IMR-90 (cell line): Measurements from ENCODE around the gene SLC46A2. TPM values are rescaled to one million over a fixed set of nuclear protein-coding genes. Genes with fewer than 3 reads are reported as not detected.

Experiments used
- ATAC-seq: fragments of 200-7000 bp; cut with Tn5 transposase; 2 replicates; pipeline ENCODE4 v1.9.1; 2020; ENCODE audit warnings: low read depth, mild to moderate bottlenecking, moderate library complexity
- BruUV-seq: library from RNA; stranded (reverse); fragments of 400-500 nt; replicated peaks from 2 replicates; lab custom pipeline; 2021; lab: Mats Ljungman, UMichigan
- CTCF ChIA-PET: fragments of 300-600 bp; formaldehyde crosslinking; extraction: SDS; loops from one replicate; lab custom pipeline; 2021; ENCODE audit warnings: antibody characterized with exemption; lab: Yijun Ruan, JAX
- POLR2A ChIA-PET: fragments of 300-600 bp; sonication (Branson Sonifier 250); formaldehyde crosslinking; loops from one replicate; lab custom pipeline; 2022; ENCODE audit warnings: antibody characterized with exemption; ENCODE audit not compliant: unreplicated experiment; lab: Charles Lee
- DNase-seq: peaks from one replicate; pipeline ENCODE4 v3.0.0; 2013
- H2AFZ ChIP-seq: replicated peaks from 2 replicates; pipeline ENCODE3; 2013; ENCODE audit warnings: low read length, mild to moderate bottlenecking; ENCODE audit not compliant: poor library complexity
- H2AK5ac ChIP-seq: 2 replicates; pipeline ENCODE4 v1.6.1; 2013; ENCODE audit warnings: low read depth, low read length, inconsistent platforms
- H2AK9ac ChIP-seq: replicated peaks from 2 replicates; pipeline ENCODE3; 2013; ENCODE audit warnings: mild to moderate bottlenecking, low read depth, low read length, moderate library complexity; ENCODE audit not compliant: poor library complexity
- H2BK120ac ChIP-seq: 2 replicates; pipeline ENCODE4 v1.6.1; 2013; ENCODE audit warnings: low read depth, low read length, inconsistent platforms
- H2BK15ac ChIP-seq: 3 replicates; pipeline ENCODE4 v1.6.1; 2013; ENCODE audit warnings: low read depth, low read length, inconsistent platforms
- H2BK20ac ChIP-seq: 2 replicates; pipeline ENCODE4 v1.6.1; 2013; ENCODE audit warnings: low read depth, mild to moderate bottlenecking, inconsistent platforms, low read length, moderate library complexity
- H2BK5ac ChIP-seq: 2 replicates; pipeline ENCODE4 v1.6.1; 2013; ENCODE audit warnings: mild to moderate bottlenecking, low read depth, low read length, inconsistent platforms; ENCODE audit not compliant: poor library complexity, severe bottlenecking
- H3K14ac ChIP-seq: replicated peaks from 2 replicates; pipeline ENCODE4 v1.6.1; 2013; ENCODE audit warnings: low read depth, low read length, inconsistent platforms
- H3K18ac ChIP-seq: 2 replicates; pipeline ENCODE4 v1.6.1; 2013; ENCODE audit warnings: low read depth, low read length, control low read depth
- H3K23ac ChIP-seq: 2 replicates; pipeline ENCODE4 v1.6.1; 2013; ENCODE audit warnings: low read depth, low read length, inconsistent platforms
- H3K27ac ChIP-seq: 2 replicates; pipeline ENCODE4 v1.5.1; 2013; ENCODE audit warnings: mild to moderate bottlenecking, control low read depth, low read length; ENCODE audit not compliant: insufficient read depth
- H3K27me3 ChIP-seq: 2 replicates; pipeline ENCODE4 v1.6.1; 2013; ENCODE audit warnings: low read length; ENCODE audit not compliant: control insufficient read depth, insufficient read depth
- H3K36me3 ChIP-seq: 2 replicates; pipeline ENCODE4 v1.6.1; 2013; ENCODE audit warnings: low read length, mixed read lengths; ENCODE audit not compliant: control insufficient read depth, insufficient read depth
- H3K4ac ChIP-seq: 2 replicates; pipeline ENCODE4 v1.6.1; 2013; ENCODE audit warnings: low read depth, low read length, inconsistent platforms
- H3K4me1 ChIP-seq: 2 replicates; pipeline ENCODE4 v1.6.1; 2013; ENCODE audit warnings: low read length, mixed read lengths; ENCODE audit not compliant: control insufficient read depth, insufficient read depth
- H3K4me2 ChIP-seq: 2 replicates; pipeline ENCODE4 v1.6.1; 2013; ENCODE audit warnings: low read depth, mild to moderate bottlenecking, control low read depth, low read length, moderate library complexity
- H3K4me3 ChIP-seq: 2 replicates; pipeline ENCODE4 v1.5.1; 2013; ENCODE audit warnings: low read depth, mild to moderate bottlenecking, control low read depth, low read length, moderate library complexity; ENCODE audit not compliant: insufficient read depth
- H3K56ac ChIP-seq: 2 replicates; pipeline ENCODE4 v1.6.1; 2013; ENCODE audit warnings: low read length, inconsistent platforms; ENCODE audit not compliant: insufficient read depth; ENCODE audit errors: extremely low read depth
- H3K79me1 ChIP-seq, 2 experiments: 2 replicates each; pipeline ENCODE4 v1.6.1; 2013; ENCODE audit warnings: low read length in 2 of 2, inconsistent platforms in 1 of 2, low read depth in 1 of 2
- H3K9ac ChIP-seq: 2 replicates; pipeline ENCODE4 v1.6.1; 2013; ENCODE audit warnings: low read depth, low read length, control low read depth
- H3K9me1 ChIP-seq: 2 replicates; pipeline ENCODE4 v1.6.1; 2013; ENCODE audit warnings: low read length, inconsistent platforms; ENCODE audit not compliant: insufficient read depth
- H3K9me3 ChIP-seq: 2 replicates; pipeline ENCODE4 v1.6.1; 2013; ENCODE audit warnings: low read length; ENCODE audit not compliant: control insufficient read depth, insufficient read depth
- H4K20me1 ChIP-seq: 2 replicates; pipeline ENCODE4 v1.6.1; 2013; ENCODE audit warnings: low read length, inconsistent platforms; ENCODE audit not compliant: insufficient read depth
- H4K5ac ChIP-seq: 2 replicates; pipeline ENCODE4 v1.6.1; 2013; ENCODE audit warnings: mild to moderate bottlenecking, low read depth, low read length, control low read depth
- H4K8ac ChIP-seq, 2 experiments: 2 replicates each; pipeline ENCODE4 v1.6.1; 2013; ENCODE audit warnings: low read depth in 2 of 2, low read length in 2 of 2, control low read depth in 1 of 2, inconsistent platforms in 1 of 2
- H4K91ac ChIP-seq: 2 replicates; pipeline ENCODE4 v1.6.1; 2013; ENCODE audit warnings: low read depth, low read length, inconsistent platforms; ENCODE audit not compliant: insufficient read depth
- BHLHE40 ChIP-seq: fragments of 150-350 bp; IDR thresholded peaks from 2 replicates; pipeline ENCODE4 v1.6.1; 2016; ENCODE audit warnings: mild to moderate bottlenecking, low read depth, low read length
- CHD1 ChIP-seq: IDR thresholded peaks from 2 replicates; pipeline ENCODE4 v1.6.1; 2012; ENCODE audit warnings: low read depth, low read length, improper control_type of control experiment
- MAFK ChIP-seq: IDR thresholded peaks from 2 replicates; pipeline ENCODE4 v1.6.1; 2012; ENCODE audit warnings: low read depth, low read length, improper control_type of control experiment
- MAZ ChIP-seq: IDR thresholded peaks from 2 replicates; pipeline ENCODE4 v1.6.1; 2012; ENCODE audit warnings: low read depth, mild to moderate bottlenecking, low read length, improper control_type of control experiment, moderate library complexity, borderline replicate concordance
- MXI1 ChIP-seq: IDR thresholded peaks from 2 replicates; pipeline ENCODE4 v1.6.1; 2012; ENCODE audit warnings: low read depth, mild to moderate bottlenecking, low read length, moderate library complexity, borderline replicate concordance
- POLR2A ChIP-seq: IDR thresholded peaks from 2 replicates; pipeline ENCODE4 v1.6.1; 2012; ENCODE audit warnings: mild to moderate bottlenecking, low read depth, low read length
- RAD21 ChIP-seq: IDR thresholded peaks from 2 replicates; pipeline ENCODE4 v1.6.1; 2012; ENCODE audit warnings: low read length, improper control_type of control experiment
- RCOR1 ChIP-seq: IDR thresholded peaks from 2 replicates; pipeline ENCODE4 v1.6.1; 2012; ENCODE audit warnings: mild to moderate bottlenecking, low read length, improper control_type of control experiment; ENCODE audit not compliant: insufficient replicate concordance
- RFX5 ChIP-seq: IDR thresholded peaks from 2 replicates; pipeline ENCODE4 v1.8.0; 2012; ENCODE audit warnings: low read depth, mild to moderate bottlenecking, low read length, moderate library complexity
- SMC3 ChIP-seq: fragments of 150-350 bp; IDR thresholded peaks from 2 replicates; pipeline ENCODE4 v1.6.1; 2016; ENCODE audit warnings: low read depth, mild to moderate bottlenecking, antibody characterized with exemption, low read length, moderate library complexity
- WGBS, 2 experiments: methylation state at CpG; one replicate each; pipeline versions ENCODE4 v1.1.5 to v1.1.7; 2013; ENCODE audit warnings: missing lambda C conversion rate in 2 of 2; ENCODE audit not compliant: insufficient read length in 1 of 2; ENCODE audit errors: extremely low coverage in 2 of 2; 5-methylcytosine and 5-hydroxymethylcytosine counted together
- dilution Hi-C: fragments of 300-500 bp; cut with HindIII; formaldehyde crosslinking; loops from one replicate; pipeline ENCODE4 v1.14.3; 2018; ENCODE audit warnings: low sequenced_read_pairs; ENCODE audit not compliant: unreplicated experiment
- in situ Hi-C: fragments of 300-500 bp; cut with MboI; formaldehyde crosslinking; loops from 3 replicates; pipeline ENCODE4 v1.14.3; 2019; ENCODE audit warnings: low sequenced_read_pairs, inconsistent platforms, mixed read lengths
- intact Hi-C: fragments of 100-400 bp; cut with micrococcal nuclease; formaldehyde crosslinking; loops from 2 replicates; pipeline ENCODE4 v1.10.0; 2022
- polyA plus RNA-seq, 3 experiments: library from polyadenylated mRNA; depleted of rRNA; stranded (reverse); fragments of >200 nt; gene quantifications; 2 replicates each; pipeline ENCODE4 v1.2.3, GENCODE V29; 2012; ENCODE audit warnings: low replicate concordance in 1 of 3
- total RNA-seq: library from RNA; depleted of rRNA; stranded (reverse); fragments of >200 nt; gene quantifications from 2 replicates; pipeline ENCODE4 v1.2.3, GENCODE V29; 2012

SLC46A2 gene
- total and polyA plus RNA-seq, 2 of the 4 experiments (the other 2 are of a cell fraction) = not detected

GRCh38 chr9:112869041-112869529 lies 21.6 kb downstream of the SLC46A2 start:
- no peak for DNase-seq
- Histone ChIP-seq H3K4me1 (peaks cover 6% of the 10 kb centered on the region), H3K27me3 (no peaks in the 10 kb centered on the region), H3K9me1 (peaks cover 11% of the 10 kb centered on the region), H4K20me1 (no peaks in the 10 kb centered on the region), H3K4me2 (no peak overlapping the region), H2BK15ac (no peak overlapping the region), H2AK5ac (no peak overlapping the region), H3K9me3 (no peaks in the 10 kb centered on the region), H4K8ac (no peak overlapping the region), H3K18ac (no peak overlapping the region), H2AK9ac (no peak overlapping the region), H4K5ac (no peak overlapping the region), H3K79me1 (0 out of 4 replicates have a peak, but pooled peaks cover 3 to 5% of the 10 kb centered on the region in 2 experiments), H3K4ac (no peak overlapping the region), H3K23ac (no peak overlapping the region), H3K14ac (no peak overlapping the region), H4K91ac (no peak overlapping the region), H2BK120ac (no peak overlapping the region), H2BK20ac (no peak overlapping the region), H3K9ac (no peak overlapping the region), H2AFZ (no peak overlapping the region), H2BK5ac (no peak overlapping the region), H3K27ac (no peak overlapping the region), H3K56ac (no peak overlapping the region), H3K36me3 (peaks cover 7% of the 10 kb centered on the region), H3K4me3 (no peak overlapping the region)
- in situ Hi-C loops = no loop called here
- TF ChIP-seq RFX5 (no peak), RAD21 (no peak), MAFK (no peak), RCOR1 (no peak), MXI1 (no peak), CHD1 (no peak), BHLHE40 (no peak), POLR2A (no peak), SMC3 (no peak), MAZ (no peak)
- no peak for ATAC-seq
- 63% methylated on average over 2 of the region's 8 CpGs; no CpG with 5 or more reads in 1 of the 2 experiments for WGBS, 2 experiments
- intact Hi-C loops = no loop called here
- BruUV-seq = no TSS peak
- ChIA-PET CTCF (no interaction called here), POLR2A (no interaction called here)
- dilution Hi-C loops = no loop called here
